Measurements from ENCODE around the gene ZNF573. TPM values are rescaled to one million over a fixed set of nuclear protein-coding genes. Genes with fewer than 3 reads are reported as not detected.
A peak's percentile ranks its signal among the peaks of the same experiment; 100 is the strongest.

The ZNF573 gene
- total and polyA plus RNA-seq, 2 experiments from 2014 or later: 7.2 to 10.2 TPM

- H3K4me3 ChIP-seq: no peak overlapping the region
- no peak for DNase-seq (ENCODE audit: low read depth in 1 of 2, low spot score in 1 of 2)
- no peak overlapping the region for H3K27ac ChIP-seq
- no peaks in the 10 kb centered on the region for H3K9me3 ChIP-seq (ENCODE audit: low read depth)
- peaks cover 2% of the 10 kb centered on the region for H3K36me3 ChIP-seq
- peaks cover 6% of the 10 kb centered on the region for H3K4me1 ChIP-seq (ENCODE audit: low read depth)
- no peaks in the 10 kb centered on the region for H3K27me3 ChIP-seq
- no peak for TF ChIP-seq CTCF (IDR thresholded peaks at IDR 0.05; ENCODE audit: low read depth, low read length)
Observed at GRCh38 chr19:37716140-37716539, 63.2 kb downstream of the ZNF573 start.

GRCh38 chr19:37706052-37706605 is 73.3 kb downstream of the ZNF573 start:
- H3K4me1 ChIP-seq (ENCODE audit: low read depth): no peaks in the 10 kb centered on the region
- H3K27me3 ChIP-seq: no peaks in the 10 kb centered on the region
- DNase-seq (ENCODE audit: low read depth in 1 of 2, low spot score in 1 of 2): no peak
- no peak overlapping the region for H3K27ac ChIP-seq
- TF ChIP-seq CTCF (IDR thresholded peaks at IDR 0.05; ENCODE audit: low read depth, low read length): no peak
- no peaks in the 10 kb centered on the region for H3K9me3 ChIP-seq (ENCODE audit: low read depth)
- no peak overlapping the region for H3K4me3 ChIP-seq
- peaks cover 26% of the 10 kb centered on the region for H3K36me3 ChIP-seq

GRCh38 chr19:37699057-37699456 is 80.3 kb downstream of the ZNF573 start:
- no peaks in the 10 kb centered on the region for H3K4me1 ChIP-seq (ENCODE audit: low read depth)
- peak overlapping the region; percentile 35 for H3K27ac ChIP-seq
- H3K27me3 ChIP-seq: no peaks in the 10 kb centered on the region
- TF ChIP-seq CTCF (IDR thresholded peaks at IDR 0.05; ENCODE audit: low read depth, low read length): no peak
- H3K4me3 ChIP-seq: no peak overlapping the region
- H3K36me3 ChIP-seq: peaks cover 25% of the 10 kb centered on the region
- DNase-seq (ENCODE audit: low read depth in 1 of 2, low spot score in 1 of 2): no peak
- no peaks in the 10 kb centered on the region for H3K9me3 ChIP-seq (ENCODE audit: low read depth)

- DNase-seq (ENCODE audit: low read depth in 1 of 2, low spot score in 1 of 2): no peak
- no peak for TF ChIP-seq CTCF (IDR thresholded peaks at IDR 0.05; ENCODE audit: low read depth, low read length)
- no peaks in the 10 kb centered on the region for H3K4me1 ChIP-seq (ENCODE audit: low read depth)
- no peaks in the 10 kb centered on the region for H3K27me3 ChIP-seq
- H3K36me3 ChIP-seq: peaks cover 21% of the 10 kb centered on the region
- H3K4me3 ChIP-seq: no peak overlapping the region
- no peak overlapping the region for H3K27ac ChIP-seq
- H3K9me3 ChIP-seq (ENCODE audit: low read depth): no peaks in the 10 kb centered on the region
Observed at GRCh38 chr19:37698216-37698615, 81.2 kb downstream of the ZNF573 start.

GRCh38 chr19:37695144-37695899 is 84.1 kb downstream of the ZNF573 start:
- Histone ChIP-seq H3K36me3 (peaks cover 21% of the 10 kb centered on the region), H3K4me3 (no peak overlapping the region), H3K4me1 (ENCODE audit: low read depth) (no peaks in the 10 kb centered on the region), H3K27me3 (no peaks in the 10 kb centered on the region), H3K27ac (no peak overlapping the region), H3K9me3 (ENCODE audit: low read depth) (no peaks in the 10 kb centered on the region)
- no peak for DNase-seq (ENCODE audit: low read depth in 1 of 2, low spot score in 1 of 2)
- no peak for TF ChIP-seq CTCF (IDR thresholded peaks at IDR 0.05; ENCODE audit: low read depth, low read length)
